GM12874 (cell line): Measurements from ENCODE around the gene KIAA0319L.

Experiments used
- TF ChIP-seq, protein P1 (sequence below): IDR thresholded peaks from 2 replicates; pipeline ENCODE4 v1.5.1; 2011; ENCODE audit warnings: low read depth, mild to moderate bottlenecking, control low read depth, low read length, moderate library complexity; ENCODE audit not compliant: insufficient read depth

The KIAA0319L gene

GRCh38 chr1:35559317-35559944, 2.2 kb upstream of the KIAA0319L start:
- TF ChIP-seq, protein P1, sequence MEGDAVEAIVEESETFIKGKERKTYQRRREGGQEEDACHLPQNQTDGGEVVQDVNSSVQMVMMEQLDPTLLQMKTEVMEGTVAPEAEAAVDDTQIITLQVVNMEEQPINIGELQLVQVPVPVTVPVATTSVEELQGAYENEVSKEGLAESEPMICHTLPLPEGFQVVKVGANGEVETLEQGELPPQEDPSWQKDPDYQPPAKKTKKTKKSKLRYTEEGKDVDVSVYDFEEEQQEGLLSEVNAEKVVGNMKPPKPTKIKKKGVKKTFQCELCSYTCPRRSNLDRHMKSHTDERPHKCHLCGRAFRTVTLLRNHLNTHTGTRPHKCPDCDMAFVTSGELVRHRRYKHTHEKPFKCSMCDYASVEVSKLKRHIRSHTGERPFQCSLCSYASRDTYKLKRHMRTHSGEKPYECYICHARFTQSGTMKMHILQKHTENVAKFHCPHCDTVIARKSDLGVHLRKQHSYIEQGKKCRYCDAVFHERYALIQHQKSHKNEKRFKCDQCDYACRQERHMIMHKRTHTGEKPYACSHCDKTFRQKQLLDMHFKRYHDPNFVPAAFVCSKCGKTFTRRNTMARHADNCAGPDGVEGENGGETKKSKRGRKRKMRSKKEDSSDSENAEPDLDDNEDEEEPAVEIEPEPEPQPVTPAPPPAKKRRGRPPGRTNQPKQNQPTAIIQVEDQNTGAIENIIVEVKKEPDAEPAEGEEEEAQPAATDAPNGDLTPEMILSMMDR: no peak

DNA sequence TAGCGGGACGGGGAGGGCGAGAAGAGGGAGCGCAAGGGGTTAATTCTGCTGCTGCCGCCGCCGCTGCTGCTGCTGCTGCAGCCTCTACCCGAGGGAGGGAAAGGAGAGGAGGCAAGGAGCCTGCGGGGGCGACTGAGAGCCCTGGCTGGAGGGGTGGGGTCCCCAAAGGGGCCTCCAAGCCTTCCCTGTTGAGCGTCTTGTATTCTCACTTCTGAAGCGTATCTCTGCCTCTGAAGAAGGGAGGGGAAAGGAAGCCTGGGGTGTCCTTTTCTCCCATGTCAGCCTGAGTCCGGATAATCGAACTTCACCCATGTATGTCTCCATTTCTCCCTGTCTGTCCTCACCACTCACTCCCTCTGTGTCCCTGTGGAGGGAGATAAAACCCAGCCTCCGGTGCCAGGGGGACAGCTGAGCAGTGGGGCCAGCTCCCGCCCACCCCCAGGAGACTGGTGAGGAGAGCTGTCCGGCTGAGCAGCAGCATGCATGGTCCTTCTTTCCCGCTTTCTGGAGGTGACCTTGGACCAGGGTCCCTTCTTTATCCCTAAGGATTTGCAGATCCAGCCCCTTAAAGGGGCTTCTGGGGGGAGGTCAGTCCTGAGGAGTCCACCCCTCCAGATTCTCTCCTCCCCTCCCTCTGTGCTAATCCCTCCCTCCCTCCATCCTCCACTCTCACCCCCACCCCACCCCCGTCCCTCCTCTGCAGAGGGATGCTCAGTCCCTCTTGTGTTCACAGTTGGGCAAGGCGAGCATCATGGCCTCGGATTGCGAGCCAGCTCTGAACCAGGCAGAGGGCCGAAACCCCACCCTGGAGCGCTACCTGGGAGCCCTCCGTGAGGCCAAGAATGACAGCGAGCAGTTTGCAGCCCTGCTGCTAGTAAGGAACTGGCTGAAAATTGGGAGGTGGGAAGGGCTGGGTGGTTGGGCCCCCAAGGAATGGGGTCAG, 1.4 kb upstream of the KIAA0319L start:
- TF ChIP-seq, protein P1: no peak

DNA sequence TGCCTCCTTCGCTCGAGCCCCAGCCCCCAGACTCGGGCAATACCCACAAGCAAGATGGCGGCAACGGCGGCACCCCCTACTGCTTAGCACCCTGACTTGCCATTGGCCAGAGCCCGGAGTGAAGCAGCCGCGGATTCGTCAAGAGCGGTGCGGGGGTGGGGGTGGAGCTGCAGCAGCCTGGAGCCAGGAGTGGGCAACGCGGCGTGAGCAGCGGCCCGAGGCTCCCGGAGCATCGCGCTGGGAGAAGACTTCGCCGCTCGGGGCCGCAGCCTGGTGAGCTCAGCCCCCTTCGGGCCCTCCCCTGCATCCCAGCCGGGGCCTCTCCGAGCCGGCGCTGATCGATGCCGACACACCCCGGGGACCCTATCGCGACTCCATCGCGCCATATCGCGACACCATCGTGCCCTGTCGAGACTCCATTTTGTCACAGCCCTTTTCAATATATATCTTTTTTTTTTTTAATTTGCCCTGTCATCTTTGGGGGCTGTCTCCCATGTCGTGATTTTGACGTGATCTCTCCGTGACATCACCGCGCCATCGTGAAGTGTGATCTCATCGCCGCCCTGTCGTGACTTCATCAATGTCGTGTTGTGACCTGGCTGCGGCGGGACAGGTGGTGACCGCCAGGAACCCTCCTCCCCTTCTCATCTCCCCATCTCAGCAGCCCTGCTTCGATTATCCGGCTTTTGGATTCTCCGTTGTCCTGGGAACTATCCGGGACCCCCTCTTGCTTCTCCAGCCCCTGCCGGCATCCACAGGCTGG, 589 bp upstream of the KIAA0319L start, which contains the start of gene NCDN:
TSS of gene NCDN (plus strand) at position 189 of the 763 bp plus-strand sequence. CDS start at position 581, 392 bp downstream.
- TF ChIP-seq, protein P1: no peak

- TF ChIP-seq, protein P1: no peak
Observed at GRCh38 chr1:35556484-35557117, 602 bp downstream of the KIAA0319L start.

DNA sequence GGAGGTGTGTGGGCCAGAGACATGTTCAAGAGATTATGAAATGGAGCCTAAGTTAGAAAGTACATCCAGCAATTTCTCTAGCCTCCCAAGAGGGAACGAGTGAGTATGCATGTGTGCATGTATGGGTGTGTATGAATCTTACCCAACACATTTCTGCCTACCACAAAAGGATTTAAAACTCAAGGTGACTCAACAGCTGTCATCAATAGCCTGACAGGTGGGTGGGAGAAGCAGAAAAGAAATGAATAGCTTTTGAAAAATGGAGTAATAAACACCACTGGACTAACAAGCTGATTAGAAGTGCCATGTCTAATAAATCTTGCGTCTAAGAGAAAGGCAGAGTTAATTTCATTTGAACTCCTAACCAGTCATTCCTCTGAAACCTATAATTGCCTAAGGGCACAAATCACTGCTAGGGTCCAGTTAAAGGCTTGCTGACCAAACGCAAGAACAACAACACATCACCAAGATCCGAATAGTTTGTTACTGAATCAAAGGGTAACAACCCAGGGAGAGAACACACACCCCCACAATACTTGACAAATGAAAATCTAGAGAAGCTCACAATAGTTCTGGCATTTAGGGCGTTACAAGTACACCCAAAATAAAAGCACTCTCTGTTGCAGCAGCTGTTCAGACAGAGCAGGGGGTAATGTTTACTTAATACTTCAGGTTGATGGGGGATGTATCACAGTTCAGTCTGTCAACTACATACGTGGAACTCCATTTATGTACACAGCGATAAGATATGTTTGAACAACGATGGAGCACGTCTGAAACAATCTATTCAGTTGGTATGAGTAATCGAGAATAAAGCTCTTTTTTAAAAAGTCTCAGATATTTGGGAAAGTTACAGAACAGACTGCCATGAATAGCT, 1.4 kb downstream of the KIAA0319L start:
- TF ChIP-seq, protein P1: no peak

GRCh38 chr1:35555212-35555584, 2.0 kb downstream of the KIAA0319L start:
- TF ChIP-seq, protein P1: no peak
